Trophoblast cell (in vitro differentiated cells and primary cell): Measurements from ENCODE around the gene CYP4A22.
"Not testable (repeated sequence)": the region's sequence is repeated elsewhere in the genome, so short reads cannot be mapped to it uniquely, and the experiment has no call there.

Source experiments
- DNase-seq, 2 donors: peaks; one replicate each; pipeline ENCODE4 v3.0.0-alpha.2; 2016
- H2AFZ ChIP-seq: 2 replicates; pipeline ENCODE4 v1.6.1; 2013; ENCODE audit warnings: low read length, moderate library complexity, mild to moderate bottlenecking; ENCODE audit not compliant: insufficient read depth, poor library complexity
- H2AK5ac ChIP-seq: 2 replicates; pipeline ENCODE4 v1.6.1; 2013; ENCODE audit warnings: mild to moderate bottlenecking, low read length
- H2BK120ac ChIP-seq: 2 replicates; pipeline ENCODE4 v1.6.1; 2013; ENCODE audit warnings: low read length, mild to moderate bottlenecking, moderate library complexity; ENCODE audit not compliant: insufficient read depth, poor library complexity
- H2BK12ac ChIP-seq: 2 replicates; pipeline ENCODE4 v1.6.1; 2013; ENCODE audit warnings: mild to moderate bottlenecking, low read length, moderate library complexity
- H2BK5ac ChIP-seq: 2 replicates; pipeline ENCODE4 v1.6.1; 2013; ENCODE audit warnings: low read length, low read depth, moderate library complexity, mild to moderate bottlenecking; ENCODE audit not compliant: poor library complexity
- H3K14ac ChIP-seq: 2 replicates; pipeline ENCODE4 v1.6.1; 2013; ENCODE audit warnings: mild to moderate bottlenecking, low read length
- H3K18ac ChIP-seq: 2 replicates; pipeline ENCODE4 v1.6.1; 2013; ENCODE audit warnings: mild to moderate bottlenecking, low read length
- H3K23ac ChIP-seq: 2 replicates; pipeline ENCODE4 v1.6.1; 2013; ENCODE audit warnings: low read length
- H3K27ac ChIP-seq: 2 replicates; pipeline ENCODE4 v1.5.1; 2013; ENCODE audit warnings: low read depth, mild to moderate bottlenecking, inconsistent platforms, low read length, moderate library complexity
- H3K27me3 ChIP-seq: 2 replicates; pipeline ENCODE4 v1.6.1; 2013; ENCODE audit warnings: inconsistent platforms, mild to moderate bottlenecking, low read length, moderate library complexity; ENCODE audit not compliant: insufficient read depth
- H3K36me3 ChIP-seq, 2 experiments: 1 replicate in 1 of 2; 2 replicates in 1 of 2; pipeline ENCODE4 v1.6.1; 2013; ENCODE audit warnings: low read length in 2 of 2, mild to moderate bottlenecking in 2 of 2, moderate library complexity in 1 of 2; ENCODE audit not compliant: insufficient read depth in 2 of 2, control insufficient read depth in 1 of 2
- H3K4ac ChIP-seq: 2 replicates; pipeline ENCODE4 v1.6.1; 2013; ENCODE audit warnings: low read depth, mild to moderate bottlenecking, low read length, moderate library complexity
- H3K4me1 ChIP-seq, 2 experiments: 1 replicate in 1 of 2; 2 replicates in 1 of 2; pipeline ENCODE4 v1.6.1; 2013; ENCODE audit warnings: low read length in 2 of 2, mild to moderate bottlenecking in 2 of 2, moderate library complexity in 1 of 2; ENCODE audit not compliant: insufficient read depth in 2 of 2, control insufficient read depth in 1 of 2
- H3K4me2 ChIP-seq: 2 replicates; pipeline ENCODE4 v1.6.1; 2013; ENCODE audit warnings: inconsistent platforms, mild to moderate bottlenecking, low read length, moderate library complexity
- H3K4me3 ChIP-seq: 2 replicates; pipeline ENCODE4 v1.5.1; 2013; ENCODE audit warnings: mild to moderate bottlenecking, low read depth, low read length, inconsistent platforms
- H3K79me1 ChIP-seq: one replicate; pipeline ENCODE4 v1.6.1; 2013; ENCODE audit warnings: low read length
- H3K79me2 ChIP-seq: 2 replicates; pipeline ENCODE4 v1.6.1; 2013; ENCODE audit warnings: low read length, mild to moderate bottlenecking; ENCODE audit not compliant: control insufficient read depth, insufficient read depth, poor library complexity
- H3K9ac ChIP-seq: 2 replicates; pipeline ENCODE4 v1.6.1; 2013; ENCODE audit warnings: mild to moderate bottlenecking, low read length
- H3K9me3 ChIP-seq: 2 replicates; pipeline ENCODE4 v1.6.1; 2013; ENCODE audit warnings: low read depth, mild to moderate bottlenecking, control low read depth, inconsistent platforms, low read length; ENCODE audit not compliant: insufficient read depth
- H4K12ac ChIP-seq: 2 replicates; pipeline ENCODE4 v1.6.1; 2013; ENCODE audit warnings: low read depth, mild to moderate bottlenecking, low read length, moderate library complexity
- H4K8ac ChIP-seq: 2 replicates; pipeline ENCODE4 v1.6.1; 2013; ENCODE audit warnings: low read depth, mild to moderate bottlenecking, low read length, moderate library complexity
- H4K91ac ChIP-seq: one replicate; pipeline ENCODE4 v1.6.1; 2013; ENCODE audit warnings: low read depth, mild to moderate bottlenecking, low read length, moderate library complexity
- WGBS: extraction: QIAGEN DNeasy Blood & Tissue Kit; methylation state at CpG from one replicate; pipeline ENCODE4 v1.1.7; 2013; ENCODE audit warnings: missing lambda C conversion rate; ENCODE audit not compliant: insufficient read length, insufficient coverage; ENCODE audit errors: extremely low coverage; 5-methylcytosine and 5-hydroxymethylcytosine counted together

Gene CYP4A22

DNA sequence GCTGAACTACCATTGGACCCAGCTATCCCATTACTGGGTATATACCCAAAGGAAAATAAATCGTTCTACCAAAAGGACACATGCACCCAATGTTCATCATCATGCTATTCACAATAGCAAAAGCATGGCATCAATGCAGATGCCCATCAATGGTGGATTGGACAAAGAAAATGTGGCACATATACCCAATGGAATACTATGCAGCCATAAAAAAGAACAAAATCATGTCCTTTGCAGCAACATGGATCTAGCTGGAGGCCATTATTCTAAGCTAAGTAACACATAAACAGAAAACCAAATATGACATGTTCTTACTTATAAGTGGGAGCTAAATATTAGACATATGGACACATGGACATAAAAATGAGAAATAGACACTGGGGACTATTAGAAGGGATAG lies 16.2 kb upstream of the CYP4A22 start:
- not testable (repeated sequence) for H4K8ac ChIP-seq, H2AFZ ChIP-seq, DNase-seq, H3K4ac ChIP-seq, H3K4me1 ChIP-seq, H3K36me3 ChIP-seq, H4K12ac ChIP-seq, H3K27me3 ChIP-seq, H3K79me1 ChIP-seq, H2AK5ac ChIP-seq, H2BK5ac ChIP-seq, H3K23ac ChIP-seq, H3K79me2 ChIP-seq, H3K4me2 ChIP-seq, H2BK120ac ChIP-seq, H2BK12ac ChIP-seq, H3K4me3 ChIP-seq, H3K14ac ChIP-seq, H3K9ac ChIP-seq, H3K18ac ChIP-seq, H3K27ac ChIP-seq, H3K9me3 ChIP-seq, H4K91ac ChIP-seq
- WGBS, result no CpG with 5 or more reads among the region's 1 CpG

DNA sequence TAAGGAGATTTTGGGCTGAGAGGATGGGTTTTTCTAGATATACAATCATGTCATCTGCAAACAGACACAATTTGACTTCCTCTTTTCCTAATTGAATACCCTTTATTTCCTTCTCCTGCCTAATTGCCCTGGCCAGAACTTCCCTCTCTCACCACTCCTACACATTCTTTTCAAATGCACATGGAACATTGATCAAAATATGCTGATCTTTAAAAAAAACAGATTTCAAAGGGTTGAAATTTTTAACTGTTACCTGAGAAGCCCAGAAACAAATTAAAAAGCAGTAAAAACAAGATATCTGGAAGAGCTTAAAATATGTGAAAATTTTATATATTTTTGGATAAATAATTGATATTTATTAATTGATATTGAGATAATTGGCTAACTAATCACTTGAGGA lies 12.4 kb upstream of the CYP4A22 start:
- H3K79me1 ChIP-seq, H2BK120ac ChIP-seq, H3K36me3 ChIP-seq, H3K27ac ChIP-seq, H3K4me3 ChIP-seq, DNase-seq, H3K14ac ChIP-seq, H3K9ac ChIP-seq, H3K23ac ChIP-seq, H4K8ac ChIP-seq, H3K4ac ChIP-seq, H4K91ac ChIP-seq, H2AFZ ChIP-seq, H3K27me3 ChIP-seq, H3K4me1 ChIP-seq, H2BK12ac ChIP-seq, H3K79me2 ChIP-seq, H3K9me3 ChIP-seq, H4K12ac ChIP-seq, H3K18ac ChIP-seq, H2AK5ac ChIP-seq, H3K4me2 ChIP-seq, H2BK5ac ChIP-seq: not testable (repeated sequence)

DNA sequence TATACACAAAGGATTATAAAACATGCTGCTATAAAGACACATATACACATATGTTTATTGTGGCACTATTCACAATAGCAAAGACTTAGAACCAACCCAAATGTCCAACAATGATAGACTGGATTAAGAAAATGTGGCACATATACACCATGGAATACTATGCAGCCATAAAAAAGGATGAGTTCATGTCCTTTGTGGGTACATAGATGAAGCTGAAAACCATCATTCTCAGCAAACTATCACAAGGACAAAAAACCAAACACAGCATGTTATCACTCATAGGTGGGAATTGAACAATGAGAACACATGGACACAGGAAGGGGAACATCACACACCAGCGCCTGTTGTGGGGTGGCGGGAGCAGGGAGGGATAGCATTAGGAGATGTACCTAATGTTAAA lies 10.2 kb upstream of the CYP4A22 start:
- H3K9me3 ChIP-seq, H3K4ac ChIP-seq, H4K8ac ChIP-seq, H3K4me2 ChIP-seq, H2BK12ac ChIP-seq, H2AFZ ChIP-seq, H3K18ac ChIP-seq, H3K36me3 ChIP-seq, H2BK5ac ChIP-seq, H3K79me1 ChIP-seq, H2AK5ac ChIP-seq, H4K12ac ChIP-seq, H2BK120ac ChIP-seq, H3K27me3 ChIP-seq, H3K23ac ChIP-seq, H3K9ac ChIP-seq, H3K14ac ChIP-seq, H3K4me3 ChIP-seq, H3K4me1 ChIP-seq, H4K91ac ChIP-seq, H3K27ac ChIP-seq, DNase-seq, H3K79me2 ChIP-seq: not testable (repeated sequence)
- whole genome bisulfite sequencing, result no CpG with 5 or more reads among the region's 2 CpGs

DNA sequence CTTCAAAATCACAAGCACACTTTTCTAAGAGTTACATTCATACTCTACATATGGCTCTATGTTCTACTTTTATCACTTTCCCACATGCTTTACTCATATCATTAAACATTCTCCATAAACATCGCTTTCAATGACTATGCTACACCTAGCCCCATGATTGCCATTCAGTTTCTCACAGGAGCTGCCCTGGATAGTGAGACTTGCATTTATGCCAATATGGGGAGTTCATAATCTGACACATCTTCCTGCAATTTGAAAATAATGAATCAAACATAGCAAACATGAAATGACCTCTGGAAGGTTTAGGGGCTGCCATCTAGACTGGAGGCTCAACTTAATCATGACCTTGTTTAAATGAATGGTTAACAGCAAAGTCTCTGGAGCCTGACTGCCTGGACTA lies 9.0 kb upstream of the CYP4A22 start:
- Histone ChIP-seq H3K4me2 (no peak overlapping the region), H2BK5ac (no peak overlapping the region), H4K12ac (no peak overlapping the region), H2BK12ac (no peak overlapping the region), H3K4ac (no peak overlapping the region), H3K27me3 (no peaks in the 10 kb centered on the region), H4K8ac (no peak overlapping the region), H3K27ac (no peak overlapping the region), H3K79me2 (no peaks in the 10 kb centered on the region), H2AK5ac (no peak overlapping the region), H3K9ac (no peak overlapping the region), H3K9me3 (no peaks in the 10 kb centered on the region), H3K79me1 (no peaks in the 10 kb centered on the region), H3K23ac (no peak overlapping the region), H3K14ac (no peak overlapping the region), H3K36me3 (no peaks in the 10 kb centered on the region), H4K91ac (no peak overlapping the region), H3K4me1 (no peaks in the 10 kb centered on the region), H3K18ac (no peak overlapping the region), H3K4me3 (no peak overlapping the region), H2BK120ac (no peak overlapping the region), H2AFZ (no peak overlapping the region)
- no CpG with 5 or more reads among the region's 1 CpG for WGBS
- DNase-seq, result no peak

DNA sequence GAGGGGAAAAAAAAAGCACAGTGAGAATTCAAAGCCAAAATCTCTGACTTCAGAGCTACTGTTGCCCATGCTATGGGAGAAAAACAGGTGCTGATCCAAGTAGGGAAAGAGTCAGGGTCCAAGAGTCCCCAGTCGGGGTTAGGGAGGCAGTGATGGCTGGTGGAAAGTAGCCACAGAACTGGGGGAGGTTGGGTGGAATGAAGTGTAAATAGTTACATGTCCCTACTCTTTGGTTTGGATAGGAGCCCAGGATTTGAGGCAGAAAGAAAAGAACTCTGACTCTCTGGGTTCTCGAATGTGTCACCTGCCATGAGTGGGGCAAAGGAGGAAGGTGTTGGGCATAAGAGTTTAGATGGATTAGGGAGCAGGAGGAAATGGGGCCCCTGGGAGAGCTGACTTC lies 8.4 kb upstream of the CYP4A22 start:
- not testable (repeated sequence) for H3K27me3 ChIP-seq, H3K9ac ChIP-seq, H3K4me1 ChIP-seq, H2BK5ac ChIP-seq, H2BK120ac ChIP-seq, H3K79me2 ChIP-seq, H4K12ac ChIP-seq, H2BK12ac ChIP-seq, H3K4me2 ChIP-seq, H3K79me1 ChIP-seq, H2AFZ ChIP-seq, H3K4me3 ChIP-seq, H3K9me3 ChIP-seq, DNase-seq, H3K14ac ChIP-seq, H3K23ac ChIP-seq, H3K36me3 ChIP-seq, H3K4ac ChIP-seq, H3K18ac ChIP-seq, H2AK5ac ChIP-seq, H3K27ac ChIP-seq, H4K8ac ChIP-seq, H4K91ac ChIP-seq
- no CpG with 5 or more reads among the region's 2 CpGs for WGBS
